Activated T-cell treated with anti-CD3 and anti-CD28 coated beads, Interleukin-2, amount 50 U/mL, for 24 hours (primary cell): ENCODE measurements around the gene NCAM2.

Experiments
- DNase-seq: peaks from one replicate; pipeline ENCODE4 v3.0.0-alpha.2; 2020
- H3K27ac Mint-ChIP-seq: 2 replicates; pipeline ENCODE4 v1.8.0; 2020; ENCODE audit warnings: mild to moderate bottlenecking, mixed read lengths
- H3K27me3 Mint-ChIP-seq: 2 replicates; pipeline ENCODE4 v1.8.0; 2020; ENCODE audit warnings: mixed read lengths
- H3K36me3 Mint-ChIP-seq: 2 replicates; pipeline ENCODE4 v1.8.0; 2020; ENCODE audit warnings: low read depth, mixed read lengths
- H3K4me1 Mint-ChIP-seq: 2 replicates; pipeline ENCODE4 v1.8.0; 2020; ENCODE audit warnings: low read depth, mixed read lengths
- H3K4me3 Mint-ChIP-seq: 2 replicates; pipeline ENCODE4 v1.8.0; 2020; ENCODE audit warnings: mild to moderate bottlenecking, moderate library complexity, mixed read lengths
- H3K9me3 Mint-ChIP-seq: 2 replicates; pipeline ENCODE4 v1.8.0; 2020; ENCODE audit warnings: mixed read lengths

Gene NCAM2

DNA sequence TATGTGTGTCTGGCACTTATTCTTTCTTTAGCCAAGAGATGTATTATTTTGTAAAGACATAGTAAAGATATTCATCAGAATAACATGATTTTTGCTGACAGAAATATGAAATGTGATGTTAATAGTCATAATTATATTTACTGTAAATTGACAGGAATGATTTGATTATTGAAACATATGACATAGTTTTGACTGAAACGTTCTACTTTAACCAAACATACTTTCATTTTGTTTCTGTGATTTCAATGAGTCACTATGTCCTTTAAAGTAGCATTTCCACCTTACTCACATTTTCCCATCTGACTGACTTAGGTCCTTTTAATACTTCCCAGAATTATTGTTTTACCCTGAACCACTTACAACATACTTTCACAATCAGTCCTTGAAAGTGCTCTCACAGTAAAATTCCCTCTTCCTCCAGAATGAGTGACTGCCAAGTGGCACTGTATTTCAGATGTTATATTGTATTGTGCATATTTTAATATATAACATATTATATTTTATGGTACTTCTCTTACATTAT is 437.9 kb downstream of the NCAM2 start:
- H3K27ac Mint-ChIP-seq, result no peak overlapping the region
- peaks cover 2% of the 10 kb centered on the region for H3K9me3 Mint-ChIP-seq
- H3K36me3 Mint-ChIP-seq, result no peaks in the 10 kb centered on the region
- DNase-seq, result no peak
- no peaks in the 10 kb centered on the region for H3K27me3 Mint-ChIP-seq
- no peak overlapping the region for H3K4me3 Mint-ChIP-seq
- peaks cover 2% of the 10 kb centered on the region for H3K4me1 Mint-ChIP-seq

- Mint-ChIP-seq H3K4me3 (no peak overlapping the region), H3K27me3 (no peaks in the 10 kb centered on the region), H3K9me3 (peaks cover 10% of the 10 kb centered on the region), H3K36me3 (no peaks in the 10 kb centered on the region), H3K27ac (no peak overlapping the region), H3K4me1 (peaks cover 2% of the 10 kb centered on the region)
- DNase-seq, result no peak
These were observed 441.6 kb downstream of the NCAM2 start for GRCh38 chr21:21439761-21440160.

DNA sequence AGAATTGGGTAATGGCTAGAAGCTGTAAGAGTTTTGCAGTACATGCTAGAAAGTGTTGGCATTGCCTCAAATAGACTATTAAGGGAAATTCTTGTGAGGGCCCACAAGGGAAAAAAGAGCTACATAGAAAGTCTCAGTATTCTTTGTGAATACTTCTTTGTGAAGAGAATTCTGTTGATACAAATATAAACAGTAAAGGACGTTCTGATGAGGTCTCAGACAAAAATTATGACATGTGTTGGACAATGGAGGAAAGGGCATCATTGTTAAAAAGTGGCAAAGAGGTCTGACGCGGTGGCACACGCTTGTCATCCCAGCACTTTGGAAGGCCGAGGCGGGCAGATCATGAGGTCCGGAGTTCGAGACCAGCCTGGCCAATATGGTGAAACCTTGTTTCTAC is 458.9 kb downstream of the NCAM2 start:
- Mint-ChIP-seq H3K4me3 (no peak overlapping the region), H3K36me3 (no peaks in the 10 kb centered on the region), H3K9me3 (peaks cover 5% of the 10 kb centered on the region), H3K27ac (no peak overlapping the region), H3K4me1 (no peaks in the 10 kb centered on the region), H3K27me3 (no peaks in the 10 kb centered on the region)
- DNase-seq, result no peak

- Mint-ChIP-seq H3K4me1 (no peaks in the 10 kb centered on the region), H3K4me3 (no peak overlapping the region), H3K27me3 (no peaks in the 10 kb centered on the region), H3K9me3 (peaks cover 5% of the 10 kb centered on the region), H3K27ac (no peak overlapping the region), H3K36me3 (no peaks in the 10 kb centered on the region)
- DNase-seq, result no peak
These were observed 460.0 kb downstream of the NCAM2 start for GRCh38 chr21:21458124-21458631.

GRCh38 chr21:21460979-21461378 is 462.8 kb downstream of the NCAM2 start:
- H3K36me3 Mint-ChIP-seq, result no peaks in the 10 kb centered on the region
- no peak overlapping the region for H3K27ac Mint-ChIP-seq
- H3K4me3 Mint-ChIP-seq, result no peak overlapping the region
- no peak for DNase-seq
- H3K9me3 Mint-ChIP-seq, result peaks cover 6% of the 10 kb centered on the region
- no peaks in the 10 kb centered on the region for H3K4me1 Mint-ChIP-seq
- no peaks in the 10 kb centered on the region for H3K27me3 Mint-ChIP-seq

GRCh38 chr21:21463456-21463855 is 465.2 kb downstream of the NCAM2 start:
- H3K9me3 Mint-ChIP-seq, result peaks cover 2% of the 10 kb centered on the region
- H3K27me3 Mint-ChIP-seq, result no peaks in the 10 kb centered on the region
- H3K4me3 Mint-ChIP-seq, result no peak overlapping the region
- no peak for DNase-seq
- H3K4me1 Mint-ChIP-seq, result no peaks in the 10 kb centered on the region
- H3K27ac Mint-ChIP-seq, result no peak overlapping the region
- H3K36me3 Mint-ChIP-seq, result no peaks in the 10 kb centered on the region

DNA sequence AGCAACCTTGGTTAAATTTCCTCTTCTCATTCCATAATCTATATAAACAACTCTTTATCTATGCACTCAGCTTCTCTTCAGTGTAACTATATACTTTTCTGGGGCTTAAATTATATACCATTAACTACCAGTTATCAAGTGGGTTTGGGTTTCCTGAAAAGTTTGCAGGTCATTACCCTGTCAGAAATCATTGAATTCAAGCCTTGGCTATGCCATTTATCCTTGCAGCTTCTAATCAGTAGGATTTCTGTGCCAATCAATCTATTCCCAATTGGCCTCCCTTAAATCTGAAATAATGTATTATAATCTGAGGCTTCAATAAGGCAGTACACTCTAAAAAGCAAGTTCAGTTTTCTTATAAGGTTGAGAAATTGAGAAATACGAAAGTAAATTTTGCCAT is 466.5 kb downstream of the NCAM2 start:
- Mint-ChIP-seq H3K4me3 (no peak overlapping the region), H3K36me3 (no peaks in the 10 kb centered on the region), H3K4me1 (no peaks in the 10 kb centered on the region), H3K27ac (no peak overlapping the region), H3K9me3 (peaks cover 2% of the 10 kb centered on the region), H3K27me3 (no peaks in the 10 kb centered on the region)
- no peak for DNase-seq

- no peaks in the 10 kb centered on the region for H3K36me3 Mint-ChIP-seq
- no peak for DNase-seq
- no peaks in the 10 kb centered on the region for H3K4me1 Mint-ChIP-seq
- no peaks in the 10 kb centered on the region for H3K27me3 Mint-ChIP-seq
- peaks cover 2% of the 10 kb centered on the region for H3K9me3 Mint-ChIP-seq
- H3K27ac Mint-ChIP-seq, result no peak overlapping the region
- no peak overlapping the region for H3K4me3 Mint-ChIP-seq
These were observed 468.5 kb downstream of the NCAM2 start for GRCh38 chr21:21466752-21467151.

- no peak for DNase-seq
- H3K27me3 Mint-ChIP-seq, result no peaks in the 10 kb centered on the region
- no peak overlapping the region for H3K4me3 Mint-ChIP-seq
- H3K27ac Mint-ChIP-seq, result no peak overlapping the region
- peaks cover 2% of the 10 kb centered on the region for H3K9me3 Mint-ChIP-seq
- H3K36me3 Mint-ChIP-seq, result no peaks in the 10 kb centered on the region
- H3K4me1 Mint-ChIP-seq, result no peaks in the 10 kb centered on the region
These were observed 469.8 kb downstream of the NCAM2 start for GRCh38 chr21:21468003-21468402.

DNA sequence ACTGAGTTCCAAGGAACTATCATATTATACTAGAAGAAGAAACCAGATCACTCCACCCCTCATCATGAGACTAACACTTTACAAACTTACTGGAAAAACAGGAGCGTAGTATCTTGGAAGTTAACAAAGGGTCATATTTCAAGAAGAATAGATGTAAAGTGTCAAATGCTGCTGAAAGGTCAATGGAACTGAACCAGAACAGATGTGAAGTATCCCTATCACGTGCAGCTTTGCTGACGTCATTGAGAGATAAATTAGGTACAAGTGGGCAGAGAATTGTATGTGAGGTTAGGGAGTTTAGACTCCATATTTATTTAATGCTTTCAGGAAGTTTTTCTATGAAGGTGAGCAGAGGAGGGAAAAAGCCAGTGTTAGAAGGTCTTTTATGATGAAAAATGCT is 483.0 kb downstream of the NCAM2 start:
- no peak overlapping the region for H3K4me3 Mint-ChIP-seq

DNA sequence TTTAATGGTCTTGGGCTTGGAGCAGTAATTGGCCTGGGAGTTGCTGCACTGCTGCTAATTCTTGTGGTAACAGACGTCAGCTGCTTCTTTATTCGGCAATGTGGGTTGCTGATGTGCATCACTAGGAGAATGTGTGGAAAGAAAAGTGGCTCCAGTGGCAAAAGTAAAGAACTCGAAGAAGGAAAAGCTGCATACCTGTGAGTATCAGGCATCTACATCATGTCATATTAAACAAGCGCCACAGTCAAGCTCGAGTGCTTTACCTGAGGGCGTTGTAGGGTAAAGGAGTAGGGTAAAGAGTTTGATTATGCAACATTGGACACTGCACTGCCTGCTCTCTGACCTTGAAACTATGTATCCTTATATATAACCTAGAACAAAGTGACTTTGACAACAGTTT is 510.6 kb downstream of the NCAM2 start:
- no peak overlapping the region for H3K27ac Mint-ChIP-seq
- peaks cover 2% of the 10 kb centered on the region for H3K9me3 Mint-ChIP-seq

More for the DNA sequence above, 483.0 kb downstream of the NCAM2 start:
- Mint-ChIP-seq H3K27ac (no peak overlapping the region), H3K27me3 (no peaks in the 10 kb centered on the region), H3K4me1 (no peaks in the 10 kb centered on the region), H3K36me3 (no peaks in the 10 kb centered on the region), H3K9me3 (peaks cover 11% of the 10 kb centered on the region)
- no peak for DNase-seq

GRCh38 chr21:21530680-21531079 is 532.5 kb downstream of the NCAM2 start:
- H3K27ac Mint-ChIP-seq, result no peak overlapping the region
- no peaks in the 10 kb centered on the region for H3K27me3 Mint-ChIP-seq
- no peaks in the 10 kb centered on the region for H3K4me1 Mint-ChIP-seq
- DNase-seq, result no peak
- no peak overlapping the region for H3K4me3 Mint-ChIP-seq
- H3K36me3 Mint-ChIP-seq, result no peaks in the 10 kb centered on the region
- no peaks in the 10 kb centered on the region for H3K9me3 Mint-ChIP-seq

More for the DNA sequence above, 510.6 kb downstream of the NCAM2 start:
- H3K4me1 Mint-ChIP-seq, result no peaks in the 10 kb centered on the region
- no peaks in the 10 kb centered on the region for H3K27me3 Mint-ChIP-seq
- DNase-seq, result no peak
- no peak overlapping the region for H3K4me3 Mint-ChIP-seq
- no peaks in the 10 kb centered on the region for H3K36me3 Mint-ChIP-seq

DNA sequence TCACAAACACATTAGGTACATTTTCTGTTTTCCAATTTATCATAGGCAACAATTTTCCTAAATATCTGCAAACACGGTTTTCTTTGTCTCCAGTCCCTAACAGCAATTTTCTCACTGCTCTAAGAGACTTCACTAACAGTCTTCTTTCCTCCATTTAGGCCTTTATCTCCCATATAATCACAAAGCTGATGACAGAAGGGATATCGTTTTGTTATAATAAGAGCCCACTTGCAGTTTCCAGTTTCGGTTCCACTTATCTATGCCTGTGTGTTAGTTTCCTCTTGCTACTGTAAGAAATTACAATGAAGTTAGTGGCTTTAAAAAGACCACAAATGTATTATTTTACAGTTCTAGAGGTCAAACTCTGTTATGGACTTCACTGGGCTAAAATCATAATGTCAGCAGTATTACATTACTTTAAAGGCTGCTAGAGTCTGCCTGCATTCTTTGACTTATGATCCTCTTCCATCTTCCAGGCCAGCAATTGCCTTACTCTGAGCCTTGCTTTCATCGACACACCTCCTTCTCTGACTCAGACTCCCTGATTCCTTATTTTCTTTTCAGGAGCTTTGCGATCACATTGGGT is 549.3 kb downstream of the NCAM2 start:
- Mint-ChIP-seq H3K9me3 (peaks cover 3% of the 10 kb centered on the region), H3K4me3 (no peak overlapping the region), H3K4me1 (no peaks in the 10 kb centered on the region), H3K27me3 (no peaks in the 10 kb centered on the region), H3K36me3 (no peaks in the 10 kb centered on the region), H3K27ac (no peak overlapping the region)
- DNase-seq, result no peak

DNA sequence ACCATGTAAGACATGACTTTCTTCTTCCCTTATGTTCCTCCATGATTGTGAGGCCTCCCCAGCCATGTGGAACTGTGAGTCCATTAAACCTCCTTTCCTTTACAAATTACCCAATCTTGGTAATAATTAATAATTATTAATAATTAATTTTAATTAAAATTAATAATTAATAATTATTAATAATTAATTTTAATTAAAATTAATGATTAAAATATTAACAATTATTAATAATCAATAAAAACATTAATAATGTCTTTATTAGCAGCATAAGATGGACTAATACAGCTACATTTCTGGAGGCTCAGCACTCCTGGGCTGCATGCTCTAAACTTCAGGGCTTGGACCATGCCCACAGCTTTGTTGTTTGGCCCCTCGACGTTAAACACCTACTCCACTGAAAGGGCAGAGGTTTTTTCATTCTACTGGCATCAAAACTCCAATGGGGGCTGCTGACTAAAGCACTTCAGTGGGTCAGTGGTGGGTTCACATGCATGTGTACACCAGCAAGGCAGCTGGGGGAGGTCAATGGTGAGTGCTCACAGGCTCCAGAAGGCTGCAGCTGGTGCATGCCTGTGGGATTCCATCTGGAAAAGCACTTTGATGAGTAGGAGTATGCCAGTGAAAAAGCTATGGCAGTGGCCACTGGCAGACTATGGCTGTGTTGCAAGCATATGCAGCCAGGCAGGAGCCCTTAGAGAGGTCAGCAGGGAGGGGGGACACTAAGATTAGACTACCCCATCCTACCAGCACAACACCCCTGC is 561.3 kb downstream of the NCAM2 start:
- no peaks in the 10 kb centered on the region for H3K27me3 Mint-ChIP-seq
- H3K4me3 Mint-ChIP-seq, result no peak overlapping the region
- peaks cover 26% of the 10 kb centered on the region for H3K9me3 Mint-ChIP-seq
- no peaks in the 10 kb centered on the region for H3K4me1 Mint-ChIP-seq
- H3K27ac Mint-ChIP-seq, result no peak overlapping the region
- no peaks in the 10 kb centered on the region for H3K36me3 Mint-ChIP-seq
- DNase-seq, result no peak
